Upper lobe of left lung (tissue), 6 donors: ENCODE results near the gene DKK3. TPM values are rescaled to one million over a fixed set of nuclear protein-coding genes. Genes with fewer than 3 reads are reported as not detected.

ENCODE experiments used
- ATAC-seq, 2 donors: fragments of 200-7000 bp; cut with Tn5 transposase; one replicate each; pipeline ENCODE4 v1.9.1; 2022; ENCODE audit warnings: mild to moderate bottlenecking in 2 of 2, moderate library complexity in 2 of 2; ENCODE audit not compliant: low FRiP score in 2 of 2
- DNase-seq, 2 donors: peaks; one replicate each; pipeline ENCODE4 v3.0.0-alpha.2; 2019 to 2020
- H3K27ac ChIP-seq, 4 donors: fragments of 200-600 bp; sonication (generic); one replicate each; pipeline ENCODE4 v1.5.1; 2016 to 2019
- H3K27me3 ChIP-seq, 4 donors: fragments of 200-600 bp; sonication (generic); one replicate each; pipeline ENCODE4 v1.5.1; 2017 to 2019
- H3K36me3 ChIP-seq, 4 donors: fragments of 200-600 bp; sonication (generic); one replicate each; pipeline ENCODE4 v1.5.1; 2016 to 2019
- H3K4me1 ChIP-seq, 4 donors: fragments of 200-600 bp; sonication (generic); one replicate each; pipeline ENCODE4 v1.5.1; 2018 to 2019
- H3K4me3 ChIP-seq, 4 donors: fragments of 200-600 bp; sonication (generic); one replicate each; pipeline ENCODE4 v1.5.1; 2017 to 2019; ENCODE audit warnings: mild to moderate bottlenecking in 2 of 4, moderate library complexity in 1 of 4
- H3K9me3 ChIP-seq, 4 donors: fragments of 200-600 bp; sonication (generic); one replicate each; pipeline ENCODE4 v1.5.1; 2018 to 2019
- EP300 ChIP-seq, 4 donors: sonication (generic); formaldehyde crosslinking; IDR thresholded peaks; one replicate each; pipeline ENCODE4 v1.5.1; 2017; ENCODE audit warnings: antibody characterized with exemption in 4 of 4, control low read depth in 2 of 4
- POLR2A ChIP-seq, 4 donors: fragments of 450-650 bp; IDR thresholded peaks; one replicate each; pipeline ENCODE4 v1.5.1; 2016 to 2017; ENCODE audit warnings: antibody characterized with exemption in 4 of 4, mild to moderate bottlenecking in 2 of 4
- POLR2AphosphoS5 ChIP-seq, 2 donors: sonication (generic); formaldehyde crosslinking; IDR thresholded peaks; one replicate each; pipeline ENCODE4 v1.5.1; 2017; ENCODE audit warnings: antibody characterized with exemption in 2 of 2
- WGBS, 2 donors: methylation state at CpG; one replicate each; pipeline ENCODE4 v1.1.5; 2017 to 2018; 5-methylcytosine and 5-hydroxymethylcytosine counted together
- total RNA-seq, 6 donors: library from RNA; depleted of rRNA in 4 of 6; stranded (reverse); fragments of >200 nt in 4 of 6; gene quantifications; one replicate each; pipeline versions ENCODE4 v1.1.0 to v1.2.1, GENCODE V29; 2016 to 2021
- TF ChIP-seq, protein P1 (sequence below), 6 experiments: fragments of 450-650 bp in 4 of 6; fragments of 200-600 bp in 2 of 6; sonication (generic) in 2 of 6; IDR thresholded peaks; one replicate each; pipeline ENCODE4 v1.5.1; 2016 to 2019; ENCODE audit warnings: antibody characterized with exemption in 6 of 6
- donor health status: DM: no; HTN: no; CAD: no; lungs with moderate emphysema.
- donor health status: DM: no; HTN: yes; CAD: no; lungs with severe emphysema.

Gene DKK3
- total RNA-seq, 6 donors from 2014 or later, result 50.3 to 162 (median 137) TPM

DNA sequence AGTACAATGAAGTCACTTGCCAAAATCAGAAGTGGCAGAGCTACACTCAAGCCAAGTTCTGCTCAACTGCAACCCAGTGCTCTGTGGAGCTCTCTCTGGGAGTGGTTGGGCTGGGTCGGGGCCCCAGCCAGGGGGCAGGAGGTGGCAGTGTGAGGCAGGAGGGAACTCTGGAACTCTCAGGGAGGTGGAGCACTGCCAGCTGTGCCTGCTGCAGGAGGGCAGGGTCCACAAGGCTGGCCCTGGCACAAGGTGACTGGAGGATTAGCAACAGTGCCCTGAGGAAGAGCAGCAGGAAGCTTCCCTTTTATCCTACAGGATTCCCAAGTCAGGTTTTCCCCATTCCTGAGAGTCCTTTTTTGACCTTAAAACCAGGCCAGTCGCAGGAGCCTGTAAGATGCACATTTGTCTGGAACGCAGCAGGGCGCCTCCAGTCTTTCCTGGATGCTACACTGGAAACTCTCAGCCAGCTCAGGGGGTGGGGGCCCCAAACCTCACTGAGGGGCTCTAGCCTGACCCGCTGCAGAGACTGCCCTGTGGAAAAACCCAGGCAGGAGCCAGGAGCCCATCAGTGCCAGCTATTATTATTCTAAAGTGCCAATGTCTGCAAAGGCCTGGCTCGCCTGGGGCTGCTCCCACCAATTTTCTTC, 31.8 kb downstream of the DKK3 start:
- Histone ChIP-seq H3K27me3 (no peaks in the 10 kb centered on the region), H3K4me3 (no peak overlapping the region), H3K27ac (peak overlapping the region; percentile 23 to 80 (median 78)), H3K36me3 (no peaks in the 10 kb centered on the region), H3K9me3 (no peaks in the 10 kb centered on the region), H3K4me1 (peaks cover 32 to 82% (median 52%) of the 10 kb centered on the region in 4 donors)
- 72 to 73% methylated on average over 6 of the region's 6 CpGs for WGBS, 2 donors
- ATAC-seq, result peak in 1 of 2 donors; percentile 8
- DNase-seq, result peak; percentile 19 to 51
- TF ChIP-seq, protein P1, sequence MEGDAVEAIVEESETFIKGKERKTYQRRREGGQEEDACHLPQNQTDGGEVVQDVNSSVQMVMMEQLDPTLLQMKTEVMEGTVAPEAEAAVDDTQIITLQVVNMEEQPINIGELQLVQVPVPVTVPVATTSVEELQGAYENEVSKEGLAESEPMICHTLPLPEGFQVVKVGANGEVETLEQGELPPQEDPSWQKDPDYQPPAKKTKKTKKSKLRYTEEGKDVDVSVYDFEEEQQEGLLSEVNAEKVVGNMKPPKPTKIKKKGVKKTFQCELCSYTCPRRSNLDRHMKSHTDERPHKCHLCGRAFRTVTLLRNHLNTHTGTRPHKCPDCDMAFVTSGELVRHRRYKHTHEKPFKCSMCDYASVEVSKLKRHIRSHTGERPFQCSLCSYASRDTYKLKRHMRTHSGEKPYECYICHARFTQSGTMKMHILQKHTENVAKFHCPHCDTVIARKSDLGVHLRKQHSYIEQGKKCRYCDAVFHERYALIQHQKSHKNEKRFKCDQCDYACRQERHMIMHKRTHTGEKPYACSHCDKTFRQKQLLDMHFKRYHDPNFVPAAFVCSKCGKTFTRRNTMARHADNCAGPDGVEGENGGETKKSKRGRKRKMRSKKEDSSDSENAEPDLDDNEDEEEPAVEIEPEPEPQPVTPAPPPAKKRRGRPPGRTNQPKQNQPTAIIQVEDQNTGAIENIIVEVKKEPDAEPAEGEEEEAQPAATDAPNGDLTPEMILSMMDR (IDR thresholded peaks at IDR 0.05), result no peak
- TF ChIP-seq EP300 (IDR thresholded peaks at IDR 0.05) (no peak), POLR2AphosphoS5 (IDR thresholded peaks at IDR 0.05) (no peak), POLR2A (IDR thresholded peaks at IDR 0.05) (no peak)

DNA sequence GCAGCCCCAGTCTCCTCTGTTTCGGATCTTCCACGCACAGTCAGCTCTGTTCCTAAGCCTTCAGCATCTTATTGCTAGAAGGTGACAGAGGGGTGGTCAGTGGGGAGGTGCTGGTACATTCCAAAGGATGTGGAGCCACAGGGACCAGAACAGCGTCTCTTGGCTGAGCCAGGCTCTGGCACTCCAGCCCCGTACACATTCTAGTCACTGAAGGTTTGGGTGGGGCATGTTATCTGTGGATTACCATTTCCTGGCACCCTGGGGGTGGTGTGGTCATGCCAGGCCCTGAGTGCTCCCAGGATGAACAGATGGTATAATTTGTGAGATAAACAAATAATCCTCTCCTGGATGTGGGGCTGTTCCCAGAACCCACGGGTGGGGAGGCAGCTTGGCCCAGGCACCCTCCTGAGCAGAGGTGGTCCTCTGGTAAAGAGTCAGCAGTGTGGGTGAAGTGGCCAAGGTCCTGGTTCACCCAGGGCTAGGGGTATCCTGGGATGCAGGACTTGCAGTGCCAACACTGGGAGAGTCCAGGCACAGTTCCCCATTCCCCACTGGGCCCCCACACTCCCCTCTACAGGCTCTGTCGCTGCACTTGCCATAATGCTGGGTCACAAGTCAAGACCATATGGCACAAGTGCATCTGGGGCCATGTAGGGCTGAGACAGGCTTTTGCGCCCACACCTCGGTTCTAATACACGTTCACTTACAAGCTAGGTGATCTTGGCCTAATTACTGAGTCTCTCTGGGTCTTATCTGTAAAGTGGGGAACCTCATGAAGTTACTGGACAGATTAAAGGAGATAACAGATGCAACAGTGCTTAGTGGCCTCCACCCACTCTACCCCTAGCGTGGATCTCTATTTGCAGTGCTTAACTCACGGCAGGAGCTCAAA, 33.0 kb downstream of the DKK3 start:
- Histone ChIP-seq H3K9me3 (no peaks in the 10 kb centered on the region), H3K4me1 (peaks cover 32 to 80% (median 52%) of the 10 kb centered on the region in 4 donors), H3K4me3 (no peak overlapping the region), H3K36me3 (no peaks in the 10 kb centered on the region), H3K27ac (peak overlapping the region; percentile 23 to 80 (median 78)), H3K27me3 (no peaks in the 10 kb centered on the region)
- TF ChIP-seq, protein P1 (IDR thresholded peaks at IDR 0.05), result no peak
- no peak for TF ChIP-seq POLR2AphosphoS5 (IDR thresholded peaks at IDR 0.05)
- 77 to 82% methylated on average over 11 of the region's 11 CpGs for whole genome bisulfite sequencing, 2 donors
- peak in 1 of 2 donors; percentile 17 for DNase-seq
- ATAC-seq, result no peak

DNA sequence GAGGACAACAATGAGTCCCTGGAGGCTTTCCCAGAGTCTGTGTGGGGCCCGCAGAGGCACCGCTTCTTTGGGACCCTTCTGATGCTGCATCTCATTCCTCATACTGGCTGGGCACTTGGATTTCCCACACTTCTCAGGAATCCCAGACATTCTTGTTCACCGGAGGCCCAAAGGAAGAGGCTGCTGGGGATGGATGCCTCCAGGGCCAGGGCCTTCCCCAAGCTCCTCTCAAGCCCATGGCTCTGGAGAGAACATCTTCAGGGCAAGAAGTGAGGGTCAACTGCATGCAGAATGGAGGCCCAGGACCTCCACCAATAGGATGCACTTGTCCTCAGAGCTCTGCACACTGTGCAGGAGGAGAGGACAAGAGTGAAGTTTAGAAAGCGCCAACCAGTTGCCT, 34.6 kb downstream of the DKK3 start:
- 78 to 89% methylated on average over 3 to 4 of the region's 4 CpGs for WGBS, 2 donors
- Histone ChIP-seq H3K4me3 (no peak overlapping the region), H3K36me3 (no peaks in the 10 kb centered on the region), H3K27ac (peak overlapping the region; percentile 37 to 79 (median 62)), H3K9me3 (no peaks in the 10 kb centered on the region), H3K27me3 (no peaks in the 10 kb centered on the region), H3K4me1 (peaks cover 21 to 64% (median 42%) of the 10 kb centered on the region in 4 donors)
- no peak for TF ChIP-seq POLR2A (IDR thresholded peaks at IDR 0.05)
- TF ChIP-seq, protein P1 (IDR thresholded peaks at IDR 0.05), result no peak
- no peak for TF ChIP-seq EP300 (IDR thresholded peaks at IDR 0.05)
- no peak for DNase-seq
- ATAC-seq, result no peak

DNA sequence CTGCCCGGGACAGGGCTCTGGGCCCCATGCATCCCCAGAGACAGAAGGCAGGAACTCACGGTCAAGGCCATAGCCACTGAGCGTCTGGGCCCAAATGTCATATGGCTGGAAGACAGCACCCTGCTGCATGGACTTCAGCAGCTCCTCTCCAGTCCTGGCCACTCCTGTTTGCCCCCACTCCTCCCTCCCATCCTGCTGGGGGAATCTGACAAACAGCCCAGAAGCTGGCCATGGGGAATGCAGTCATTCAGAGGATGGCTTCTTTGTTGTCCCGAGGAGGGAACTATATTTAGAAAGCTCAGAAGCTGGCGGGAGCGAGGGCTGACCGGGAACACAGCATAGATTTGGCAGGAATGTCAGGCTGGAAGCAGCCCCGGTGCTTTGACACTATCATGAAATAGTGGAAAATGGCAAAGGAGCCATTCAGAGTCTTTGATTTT, 35.0 kb downstream of the DKK3 start:
- TF ChIP-seq POLR2AphosphoS5 (IDR thresholded peaks at IDR 0.05), result peak in 1 of 2 donors; percentile 31
- TF ChIP-seq, protein P1 (IDR thresholded peaks at IDR 0.05), result no peak
- 45 to 56% methylated on average over 4 to 8 of the region's 8 CpGs for WGBS, 2 donors

More for the DNA sequence above, 35.0 kb downstream of the DKK3 start:
- ATAC-seq, result peak; percentile 42 to 66
- Histone ChIP-seq H3K4me1 (peaks cover 17 to 59% (median 37%) of the 10 kb centered on the region in 4 donors), H3K4me3 (no peak overlapping the region), H3K36me3 (no peaks in the 10 kb centered on the region), H3K9me3 (no peaks in the 10 kb centered on the region), H3K27me3 (no peaks in the 10 kb centered on the region), H3K27ac (peak overlapping the region; percentile 25 to 79 (median 62))
- peak in 1 of 2 donors; percentile 34 for DNase-seq
